SU-DHL-6 (cell line): Measurements from ENCODE around the gene MGAT5B.
A peak's percentile ranks its signal among the peaks of the same experiment; 100 is the strongest.
"Not testable (repeated sequence)": the region's sequence is repeated elsewhere in the genome, so short reads cannot be mapped to it uniquely, and the experiment has no call there.

Experiments
- H2AFZ ChIP-seq: fragments of 200-600 bp; sonication (generic); 2 replicates; pipeline ENCODE4 v1.6.1; 2014; ENCODE audit warnings: low read depth, mild to moderate bottlenecking, moderate library complexity, mixed read lengths, antibody characterized with exemption, low read length; ENCODE audit not compliant: severe bottlenecking
- H3F3A ChIP-seq: fragments of 200-600 bp; shearing (Covaris generic); 2 replicates; pipeline ENCODE4 v1.6.0; 2016; ENCODE audit warnings: antibody characterized with exemption, mild to moderate bottlenecking; ENCODE audit not compliant: insufficient read depth
- H3K27ac ChIP-seq: fragments of 200-600 bp; sonication (generic); 2 replicates; pipeline ENCODE4 v1.5.1; 2016; ENCODE audit warnings: low read depth, mild to moderate bottlenecking, low read length, moderate library complexity, mixed read lengths
- H3K27me3 ChIP-seq: fragments of 200-600 bp; sonication (generic), shearing (Covaris generic); 2 replicates; pipeline ENCODE4 v1.6.0; 2014; ENCODE audit warnings: mild to moderate bottlenecking, low read length
- H3K36me3 ChIP-seq: fragments of 200-600 bp; sonication (generic); 2 replicates; pipeline ENCODE4 v1.6.1; 2014; ENCODE audit warnings: mild to moderate bottlenecking, low read length, mixed read lengths
- H3K4me2 ChIP-seq: fragments of 300-600, 200-600 bp; shearing (Covaris generic), sonication (generic); 2 replicates; pipeline ENCODE4 v1.6.0; 2014; ENCODE audit warnings: low read length, low read depth, mild to moderate bottlenecking; ENCODE audit not compliant: poor library complexity, severe bottlenecking
- H3K4me3 ChIP-seq: fragments of 200-600 bp; sonication (generic); 2 replicates; pipeline ENCODE4 v1.5.1; 2014; ENCODE audit warnings: antibody characterized with exemption, low read length, mild to moderate bottlenecking, mixed read lengths; ENCODE audit not compliant: insufficient read depth, poor library complexity, severe bottlenecking
- H3K79me2 ChIP-seq: fragments of 200-600 bp; sonication (generic); 2 replicates; pipeline ENCODE4 v1.6.1; 2014; ENCODE audit warnings: mild to moderate bottlenecking, low read length, moderate library complexity; ENCODE audit not compliant: insufficient read depth
- H3K9ac ChIP-seq: fragments of 200-600 bp; sonication (generic); 2 replicates; pipeline ENCODE4 v1.7.0; 2014; ENCODE audit warnings: mild to moderate bottlenecking, low read length
- H3K9me2 ChIP-seq: fragments of 200-600 bp; sonication (generic); replicated peaks from 2 replicates; pipeline ENCODE4 v1.6.1; 2014; ENCODE audit warnings: low read length; ENCODE audit not compliant: insufficient read depth
- H3K9me3 ChIP-seq: fragments of 200-600 bp; sonication (generic); 2 replicates; pipeline ENCODE4 v1.6.1; 2014; ENCODE audit warnings: low read length, mixed read lengths; ENCODE audit not compliant: insufficient read depth
- H4K20me1 ChIP-seq: fragments of 200-600 bp; sonication (generic); 2 replicates; pipeline ENCODE4 v1.6.1; 2014; ENCODE audit warnings: low read depth, mild to moderate bottlenecking, antibody characterized with exemption, low read length, moderate library complexity, mixed read lengths
- CTCF ChIP-seq: fragments of 200-600 bp; sonication (generic); IDR thresholded peaks from one replicate; pipeline ENCODE4 v1.5.1; 2017; ENCODE audit warnings: antibody characterized with exemption, mild to moderate bottlenecking, low read length, moderate library complexity; ENCODE audit not compliant: insufficient read depth, poor library complexity, severe bottlenecking
- EZH2phosphoT487 ChIP-seq: fragments of 200-600 bp; sonication (generic), shearing (Covaris generic); conservative IDR thresholded peaks from 2 replicates; pipeline ENCODE4 v1.6.1; 2018; ENCODE audit warnings: mild to moderate bottlenecking, antibody characterized with exemption, low read length, moderate library complexity, mixed read lengths

The MGAT5B gene

GRCh38 chr17:76969598-76970172, 101.5 kb downstream of the MGAT5B start:
- no peaks in the 10 kb centered on the region for H3K36me3 ChIP-seq
- H2AFZ ChIP-seq: peak overlapping the region; percentile 66
- H3K9ac ChIP-seq: peak overlapping the region; percentile 63
- peak overlapping the region; percentile 45 for H3K4me3 ChIP-seq
- H3K9me3 ChIP-seq: peaks cover 5% of the 10 kb centered on the region; the same call in 1 of the 2 replicates
- TF ChIP-seq CTCF: no peak
- no peak for TF ChIP-seq EZH2phosphoT487
- H3K27ac ChIP-seq: peak overlapping the region; percentile 60
- H3K4me2 ChIP-seq: peak overlapping the region; percentile 78
- H3K9me2 ChIP-seq: no peaks in the 10 kb centered on the region
- H3K27me3 ChIP-seq: no peaks in the 10 kb centered on the region
- no peaks in the 10 kb centered on the region for H3F3A ChIP-seq
- no peaks in the 10 kb centered on the region for H3K79me2 ChIP-seq
- H4K20me1 ChIP-seq: no peaks in the 10 kb centered on the region

GRCh38 chr17:76970228-76970627, 102.0 kb downstream of the MGAT5B start:
- H3F3A ChIP-seq, H3K4me3 ChIP-seq: not testable (repeated sequence)

GRCh38 chr17:76972046-76972641, 103.9 kb downstream of the MGAT5B start:
- no peak overlapping the region for H3K27ac ChIP-seq
- no peaks in the 10 kb centered on the region for H3K9me2 ChIP-seq
- H2AFZ ChIP-seq: no peak overlapping the region
- TF ChIP-seq EZH2phosphoT487 (no peak), CTCF (no peak)
- H3K4me3 ChIP-seq: no peak overlapping the region
- no peaks in the 10 kb centered on the region for H3K79me2 ChIP-seq
- H3K36me3 ChIP-seq: no peaks in the 10 kb centered on the region
- H3K9ac ChIP-seq: no peak overlapping the region
- H3K27me3 ChIP-seq: no peaks in the 10 kb centered on the region
- H3K4me2 ChIP-seq: no peak overlapping the region
- peaks cover 24% of the 10 kb centered on the region; the same call in 1 of the 2 replicates for H3K9me3 ChIP-seq
- no peaks in the 10 kb centered on the region for H4K20me1 ChIP-seq
- no peaks in the 10 kb centered on the region for H3F3A ChIP-seq

More at GRCh38 chr17:76970228-76970627, 102.0 kb downstream of the MGAT5B start:
- not testable (repeated sequence) for H4K20me1 ChIP-seq, H3K9me2 ChIP-seq, H3K4me2 ChIP-seq, H2AFZ ChIP-seq, H3K9me3 ChIP-seq, H3K79me2 ChIP-seq, H3K27me3 ChIP-seq, H3K27ac ChIP-seq, H3K36me3 ChIP-seq
- H3K9ac ChIP-seq: peak overlapping the region; percentile 63; the same call in 1 of the 2 replicates

- H3K79me2 ChIP-seq: no peaks in the 10 kb centered on the region
- H4K20me1 ChIP-seq: no peaks in the 10 kb centered on the region
- H3K9me2 ChIP-seq: no peaks in the 10 kb centered on the region
- H3K4me2 ChIP-seq: no peak overlapping the region
- H3K36me3 ChIP-seq: no peaks in the 10 kb centered on the region
- no peak overlapping the region for H3K9ac ChIP-seq
- no peaks in the 10 kb centered on the region for H3F3A ChIP-seq
- peaks cover 31% of the 10 kb centered on the region; the same call in 1 of the 2 replicates for H3K9me3 ChIP-seq
- no peak overlapping the region for H3K4me3 ChIP-seq
- H3K27me3 ChIP-seq: no peaks in the 10 kb centered on the region
- no peak overlapping the region for H2AFZ ChIP-seq
- no peak overlapping the region for H3K27ac ChIP-seq
- TF ChIP-seq EZH2phosphoT487: no peak
- TF ChIP-seq CTCF: no peak
These were observed 104.8 kb downstream of the MGAT5B start for GRCh38 chr17:76973040-76973439.
